HG03342 (cell line): ENCODE data around the gene EZH1.

Source experiments
- ATAC-seq: cut with Tn5 transposase; IDR thresholded peaks from one replicate; pipeline ENCODE4 v1.9.1; 2021; ENCODE audit warnings: mild to moderate bottlenecking, moderate library complexity; ENCODE audit not compliant: unreplicated experiment

EZH1 gene

DNA sequence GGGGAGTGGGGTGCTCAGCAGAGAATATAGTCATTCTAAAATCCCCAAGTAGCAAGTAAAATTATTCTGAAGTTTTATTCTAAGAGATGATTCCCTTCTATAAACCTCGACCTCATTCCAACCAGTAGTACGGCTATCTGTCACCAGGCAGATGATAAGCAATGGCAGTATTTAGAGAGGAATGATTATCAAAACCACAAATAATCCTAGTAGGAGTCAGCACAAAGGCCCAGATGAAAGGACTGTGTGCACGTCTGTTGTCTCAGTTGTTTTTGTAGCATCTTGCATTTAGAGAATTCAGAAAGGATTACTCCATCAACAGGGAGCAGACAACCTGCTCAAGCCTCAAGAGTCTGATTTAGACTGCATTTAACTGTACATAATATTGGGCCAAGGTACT lies 21.2 kb downstream of the EZH1 start:
- ATAC-seq = no peak

DNA sequence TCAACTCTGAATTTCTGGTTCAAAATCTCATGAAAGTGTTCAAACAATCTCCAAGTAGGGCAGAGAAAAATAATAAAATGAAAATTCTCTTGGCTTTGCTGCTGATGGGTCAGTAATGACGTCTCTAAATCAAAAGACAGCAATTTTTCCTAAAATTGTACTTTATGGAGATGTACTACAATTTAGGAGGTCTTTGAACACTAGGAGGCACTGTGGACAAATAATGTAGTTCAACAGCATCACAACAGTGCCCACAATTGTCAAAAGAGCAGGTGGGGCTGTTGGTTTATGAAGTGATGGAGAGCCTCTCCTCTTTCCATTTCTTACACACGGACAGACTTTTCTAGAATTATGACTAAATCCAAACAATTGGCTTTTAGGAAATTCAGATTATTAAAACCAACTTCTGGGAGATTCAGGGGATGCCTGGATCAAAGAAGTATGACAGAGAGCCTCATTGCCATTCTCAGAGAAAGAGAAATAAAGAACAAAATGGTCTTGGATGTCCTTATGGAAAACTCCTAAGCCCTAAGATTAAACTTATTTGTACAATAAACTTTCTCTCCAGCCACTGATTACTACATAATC lies 23.8 kb downstream of the EZH1 start:
- no peak for ATAC-seq

DNA sequence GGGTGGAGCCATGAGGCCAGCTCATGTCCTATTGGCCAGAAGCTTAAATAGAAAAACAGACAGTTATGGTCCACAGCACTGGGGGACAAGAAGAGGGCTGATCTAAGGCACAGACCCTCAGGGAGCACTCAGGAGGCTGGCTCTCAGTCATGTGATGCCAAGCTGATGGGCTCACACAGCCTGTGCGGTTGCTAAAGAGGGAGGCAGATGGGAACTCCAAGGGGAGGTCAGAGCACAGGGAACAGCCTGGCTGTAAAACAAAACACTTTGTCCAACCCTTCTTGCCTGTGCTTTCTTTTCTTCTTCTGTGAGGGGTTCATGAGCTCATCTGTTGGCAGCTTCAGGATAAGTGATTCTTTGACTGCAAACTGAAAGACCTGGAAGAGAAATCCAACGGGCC lies 35.3 kb downstream of the EZH1 start:
- ATAC-seq = no peak

DNA sequence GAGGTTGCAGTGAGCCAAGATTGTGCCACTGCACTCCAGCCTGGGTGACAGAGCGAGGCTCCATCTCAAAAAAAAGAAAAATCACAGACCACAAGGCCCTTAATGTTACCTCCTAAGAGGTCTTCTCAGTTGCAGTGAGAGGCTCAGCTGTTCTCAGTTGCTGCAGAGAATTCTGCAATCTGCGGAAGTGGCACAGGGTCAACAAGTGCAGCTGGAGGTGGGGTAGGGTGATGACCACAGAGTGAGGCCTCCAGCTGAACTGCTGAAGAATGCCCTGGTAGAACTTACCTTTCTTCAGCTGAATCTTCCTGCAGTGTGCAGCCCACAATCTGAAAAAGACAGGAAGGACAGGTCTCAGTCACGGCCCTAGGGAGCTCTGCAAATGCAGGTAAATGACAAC lies 36.3 kb downstream of the EZH1 start:
- ATAC-seq = no peak

DNA sequence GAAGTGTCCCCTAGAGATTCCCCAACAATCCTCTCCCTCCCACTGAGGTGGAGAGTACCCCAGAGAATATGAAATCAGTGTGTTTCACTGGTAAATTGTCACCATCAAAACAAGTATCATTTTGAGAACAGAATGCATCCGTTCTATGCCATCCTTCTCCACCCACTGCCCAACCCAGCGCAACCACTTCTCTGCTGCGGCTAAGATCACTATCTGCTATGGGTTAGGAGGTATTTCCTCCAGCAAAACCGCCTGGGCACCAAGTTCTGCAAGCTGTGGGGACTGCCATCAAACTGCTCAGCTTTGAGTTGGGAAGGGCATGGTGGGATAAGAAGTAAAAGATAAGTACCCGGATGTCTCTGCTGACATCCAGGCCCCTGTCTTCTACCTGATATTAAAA lies 38.1 kb downstream of the EZH1 start:
- no peak for ATAC-seq

DNA sequence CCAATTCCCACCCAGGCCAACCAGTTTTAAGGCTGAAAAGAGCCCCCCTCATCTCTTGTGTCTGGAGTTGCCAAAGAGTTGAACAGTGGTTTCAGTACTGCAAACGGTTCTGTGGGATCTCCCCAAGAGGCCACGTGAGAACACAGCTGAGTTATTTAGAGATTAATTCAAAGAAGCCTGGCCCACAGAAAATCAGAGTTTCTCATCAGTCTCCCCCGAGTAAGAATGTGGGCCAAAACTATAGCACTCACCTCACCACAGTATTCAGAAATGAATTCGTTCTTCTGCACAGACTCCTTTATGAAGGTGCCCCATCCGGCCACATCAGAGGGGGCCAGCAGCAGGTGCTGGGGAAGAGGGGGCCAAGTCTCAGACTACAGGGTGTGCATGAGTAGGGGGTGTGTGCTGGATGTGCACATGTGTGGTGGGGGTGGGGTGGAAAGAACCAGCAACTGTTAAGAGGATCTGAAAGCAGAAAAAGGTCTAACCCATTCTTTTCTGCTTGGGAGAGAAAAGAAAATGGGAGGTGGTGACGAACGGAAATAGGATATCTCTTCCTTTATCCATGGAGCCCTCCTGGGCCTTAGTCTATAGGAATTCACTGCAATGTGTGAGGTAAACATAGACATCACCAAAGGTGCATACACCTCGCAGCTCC lies 39.9 kb downstream of the EZH1 start:
- ATAC-seq = peak; percentile 62

DNA sequence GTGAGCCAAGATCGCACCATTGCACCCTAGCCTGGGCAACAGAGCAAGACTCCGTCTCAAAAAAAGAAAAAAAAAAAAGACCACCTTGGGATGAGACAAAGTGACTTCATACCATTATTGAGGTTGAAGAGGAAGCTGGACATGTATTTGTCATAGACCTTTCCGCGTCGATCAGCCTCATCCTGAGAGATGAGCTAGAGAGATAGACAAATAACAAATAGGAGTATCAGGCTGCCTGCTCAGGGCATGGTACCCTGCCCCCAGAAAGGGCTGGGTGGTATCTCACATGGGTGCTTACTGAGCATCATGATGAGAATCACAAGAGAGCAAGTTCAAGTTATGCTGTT lies 40.4 kb downstream of the EZH1 start:
- ATAC-seq = peak; percentile 21

DNA sequence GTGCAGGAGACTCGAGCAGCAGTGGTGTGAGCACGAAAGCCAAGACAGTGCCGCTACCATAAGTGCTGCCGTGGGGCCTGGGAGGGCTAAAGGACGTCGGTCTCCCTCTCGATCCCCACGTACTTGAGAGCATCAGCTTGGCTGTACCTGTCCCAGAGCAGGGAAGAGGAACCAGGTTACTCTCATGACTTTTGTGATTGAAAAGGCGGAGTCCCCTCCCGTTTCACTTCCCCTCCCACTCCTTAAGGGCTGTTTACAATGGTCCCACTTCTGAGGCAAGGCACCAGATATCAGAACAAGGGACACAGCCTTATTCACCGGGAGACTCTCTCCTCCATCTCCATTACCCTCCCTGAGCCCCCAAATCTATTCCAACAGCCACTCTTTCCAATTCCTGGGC lies 42.4 kb downstream of the EZH1 start:
- no peak for ATAC-seq

DNA sequence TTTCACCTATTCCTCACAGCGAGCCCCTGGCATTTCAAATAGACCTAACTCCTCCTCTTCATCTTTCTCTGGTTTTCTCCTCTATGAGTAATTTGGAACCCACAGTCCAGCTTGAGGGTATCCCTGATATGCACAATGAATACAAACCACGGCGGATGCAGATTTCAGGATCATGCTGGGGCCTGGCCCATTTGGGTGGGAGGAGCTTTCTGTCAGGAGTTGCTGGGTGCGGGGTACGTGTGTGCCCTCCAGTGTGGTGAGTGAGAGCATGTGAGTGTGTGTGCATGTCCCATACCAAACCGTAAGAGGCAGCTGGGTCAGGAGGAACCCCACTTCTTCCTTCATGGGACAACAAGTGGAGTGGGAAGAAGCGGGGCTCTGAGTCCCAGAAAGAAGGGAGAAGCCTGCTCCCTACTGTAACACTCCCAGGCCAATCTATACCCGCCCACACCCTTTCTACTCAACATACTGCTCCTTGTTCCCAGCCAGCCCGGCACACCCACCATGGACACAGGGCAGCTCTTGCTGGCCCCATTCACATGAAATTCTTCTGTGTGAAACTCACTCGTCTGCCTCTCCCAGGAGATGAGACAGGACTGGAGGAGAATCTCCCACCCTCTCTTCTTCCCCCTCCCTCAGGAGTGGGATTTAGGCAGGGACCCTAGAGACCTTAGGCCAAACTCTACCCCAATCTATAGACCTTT lies 44.1 kb downstream of the EZH1 start:
- ATAC-seq = no peak

DNA sequence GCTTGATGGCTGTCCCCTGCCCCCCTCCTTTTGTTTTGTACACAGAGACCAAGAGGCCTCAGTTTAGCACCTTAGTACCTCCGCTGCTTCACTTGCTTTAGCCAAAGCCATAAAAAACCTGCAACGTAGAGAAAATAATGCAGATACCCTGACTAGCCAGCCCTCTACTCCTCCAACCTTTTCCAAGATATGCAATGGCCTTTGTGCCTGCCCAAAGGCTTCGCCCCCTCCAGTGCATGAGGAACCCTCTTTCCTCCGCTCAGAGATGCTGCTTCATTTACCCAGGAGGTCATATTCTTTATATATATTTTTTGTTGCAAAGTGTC lies 45.5 kb downstream of the EZH1 start:
- ATAC-seq = no peak

DNA sequence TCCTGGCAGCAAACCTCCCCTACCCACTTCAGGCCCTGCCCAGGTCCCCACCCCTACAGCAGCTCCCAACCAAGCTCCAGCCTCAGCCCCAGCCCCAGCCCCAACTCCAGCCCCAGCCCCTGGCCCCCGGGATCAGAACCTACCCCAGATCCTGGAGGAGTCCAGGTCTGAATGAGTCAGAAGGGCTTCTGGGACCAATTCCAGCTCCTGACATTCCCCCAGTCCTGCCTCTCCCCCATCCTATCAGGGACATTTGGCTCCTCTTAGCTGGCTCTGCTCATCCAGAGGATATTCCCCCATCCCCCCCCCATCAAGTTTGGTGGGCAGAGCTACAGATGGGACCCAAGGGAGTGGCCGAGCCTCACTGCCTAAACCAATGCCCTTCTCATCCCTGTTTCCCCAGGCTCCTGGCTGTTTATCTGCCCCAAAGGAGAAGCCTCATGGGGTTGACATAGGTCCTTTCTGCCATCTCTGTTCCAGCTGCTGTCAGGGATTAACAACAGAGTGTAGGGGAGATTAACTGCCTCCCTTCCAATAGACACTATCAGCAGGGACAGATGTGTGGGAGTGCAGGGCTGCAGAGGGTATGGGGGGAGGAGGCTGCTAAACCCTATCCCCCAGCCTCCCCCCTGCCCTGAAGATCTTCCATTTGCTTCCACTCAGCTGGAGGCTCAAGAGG lies 46.0 kb downstream of the EZH1 start:
- ATAC-seq = no peak

DNA sequence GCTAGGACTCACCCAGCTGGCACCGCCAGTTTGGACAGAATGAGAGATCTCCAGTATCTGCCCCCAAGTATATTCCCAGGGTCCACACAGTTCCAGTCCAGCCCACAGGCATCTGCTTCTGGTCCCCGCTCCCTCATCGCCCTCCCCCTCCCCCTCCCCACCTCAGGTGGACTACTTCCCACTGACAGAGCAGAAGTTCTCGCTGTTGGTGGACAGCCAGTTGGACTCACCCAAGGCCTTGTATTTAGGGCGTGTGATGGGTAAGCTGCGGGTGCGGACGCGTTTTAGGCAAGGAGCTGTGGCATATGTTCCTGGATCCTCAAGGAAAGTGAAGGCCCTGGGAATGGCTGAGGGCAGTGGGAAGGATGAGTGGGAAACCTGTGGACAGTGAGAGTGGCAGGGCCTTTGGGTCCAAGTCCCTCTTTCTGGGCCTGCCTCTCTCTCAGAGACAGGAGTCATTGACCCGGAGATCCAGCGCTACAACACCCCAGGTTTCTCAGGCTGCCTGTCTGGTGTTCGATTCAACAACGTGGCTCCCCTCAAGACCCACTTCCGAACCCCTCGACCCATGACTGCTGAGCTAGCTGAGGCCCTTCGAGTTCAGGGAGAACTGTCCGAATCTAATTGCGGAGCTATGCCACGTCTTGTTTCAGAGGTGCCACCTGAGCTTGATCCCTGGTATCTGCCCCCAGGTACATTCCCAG lies 47.6 kb downstream of the EZH1 start:
- no peak for ATAC-seq

DNA sequence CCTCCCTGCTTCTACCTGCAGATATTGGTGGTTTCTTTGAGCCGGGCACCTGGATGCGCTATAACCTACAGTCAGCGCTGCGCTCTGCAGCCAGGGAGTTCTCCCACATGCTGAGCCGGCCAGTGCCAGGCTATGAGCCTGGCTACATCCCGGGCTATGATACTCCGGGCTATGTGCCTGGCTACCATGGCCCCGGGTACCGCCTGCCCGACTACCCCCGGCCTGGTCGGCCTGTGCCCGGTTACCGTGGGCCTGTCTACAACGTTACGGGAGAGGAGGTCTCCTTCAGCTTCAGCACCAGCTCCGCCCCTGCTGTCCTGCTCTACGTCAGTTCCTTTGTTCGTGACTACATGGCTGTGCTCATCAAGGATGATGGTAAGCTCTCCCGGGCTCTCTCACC lies 49.3 kb downstream of the EZH1 start:
- ATAC-seq = no peak

DNA sequence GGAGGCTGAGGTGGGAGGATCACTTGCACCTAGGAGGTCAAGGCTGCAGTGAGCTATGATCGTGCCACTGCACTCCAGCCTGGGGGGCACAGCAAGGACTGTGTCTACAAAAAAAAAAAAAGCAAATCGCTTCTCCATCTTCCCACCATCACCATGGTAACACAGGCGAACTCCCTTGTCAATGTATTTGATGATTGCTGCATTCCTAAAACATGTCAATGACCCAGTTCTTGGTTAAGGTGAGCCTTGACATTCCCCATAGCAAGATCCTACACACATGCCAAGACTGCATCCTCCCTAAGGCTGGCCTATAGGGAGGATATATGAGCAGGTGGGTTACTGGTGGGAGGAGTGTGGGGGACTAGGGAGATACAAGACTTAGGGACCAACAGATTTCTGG lies 50.3 kb downstream of the EZH1 start:
- ATAC-seq = no peak

DNA sequence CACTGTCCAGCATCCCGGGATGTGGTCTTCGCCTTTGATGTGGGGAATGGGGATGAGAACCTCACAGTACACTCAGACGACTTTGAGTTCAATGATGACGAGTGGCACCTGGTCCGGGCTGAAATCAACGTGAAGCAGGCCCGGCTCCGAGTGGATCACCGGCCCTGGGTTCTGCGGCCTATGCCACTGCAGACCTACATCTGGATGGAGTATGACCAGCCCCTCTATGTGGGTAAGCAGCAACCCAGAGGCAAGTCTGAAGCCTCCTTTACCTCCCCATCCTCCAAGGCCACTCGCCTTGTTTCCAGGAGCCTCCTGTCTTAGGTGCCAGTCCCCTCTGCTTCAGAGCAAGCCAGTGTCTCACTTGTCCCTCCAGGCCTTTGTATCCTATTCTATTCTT lies 52.4 kb downstream of the EZH1 start:
- no peak for ATAC-seq

DNA sequence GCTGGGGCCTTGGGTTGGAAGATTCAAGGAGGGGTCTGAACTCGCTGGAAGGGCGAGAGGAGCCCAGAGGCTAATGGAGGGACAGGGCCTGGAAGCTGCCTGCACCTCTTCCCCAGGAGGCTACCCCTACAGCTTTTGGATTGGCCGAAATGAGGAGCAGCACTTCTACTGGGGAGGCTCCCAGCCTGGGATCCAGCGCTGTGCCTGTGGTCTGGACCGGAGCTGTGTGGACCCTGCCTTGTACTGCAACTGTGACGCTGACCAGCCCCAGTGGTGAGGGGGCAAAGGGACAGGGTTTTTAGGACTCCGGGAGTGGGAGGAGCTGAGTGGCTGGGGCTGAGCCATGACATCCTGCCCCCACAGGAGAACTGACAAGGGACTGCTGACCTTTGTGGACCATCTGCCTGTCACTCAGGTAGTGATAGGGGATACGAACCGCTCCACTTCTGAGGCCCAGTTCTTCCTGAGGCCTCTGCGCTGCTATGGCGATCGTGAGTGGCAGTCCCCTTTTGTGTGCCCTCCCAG lies 53.8 kb downstream of the EZH1 start:
- no peak for ATAC-seq

DNA sequence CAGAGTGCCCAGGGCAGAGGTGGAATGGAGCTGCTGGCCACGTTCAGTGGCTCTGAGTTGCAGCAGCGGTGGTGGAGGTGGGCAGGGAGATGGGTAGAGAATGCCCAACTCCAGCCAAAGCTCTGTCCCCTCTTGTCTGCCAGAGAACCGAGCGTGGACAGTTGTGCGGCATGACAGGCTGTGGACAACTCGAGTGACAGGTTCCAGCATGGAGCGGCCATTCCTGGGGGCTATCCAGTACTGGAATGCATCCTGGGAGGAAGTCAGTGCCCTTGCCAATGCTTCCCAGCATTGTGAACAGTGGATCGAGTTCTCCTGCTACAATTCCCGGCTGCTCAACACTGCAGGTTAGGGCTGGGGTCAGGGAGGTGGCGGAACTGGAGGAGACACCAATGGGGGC lies 54.2 kb downstream of the EZH1 start:
- ATAC-seq = no peak

DNA sequence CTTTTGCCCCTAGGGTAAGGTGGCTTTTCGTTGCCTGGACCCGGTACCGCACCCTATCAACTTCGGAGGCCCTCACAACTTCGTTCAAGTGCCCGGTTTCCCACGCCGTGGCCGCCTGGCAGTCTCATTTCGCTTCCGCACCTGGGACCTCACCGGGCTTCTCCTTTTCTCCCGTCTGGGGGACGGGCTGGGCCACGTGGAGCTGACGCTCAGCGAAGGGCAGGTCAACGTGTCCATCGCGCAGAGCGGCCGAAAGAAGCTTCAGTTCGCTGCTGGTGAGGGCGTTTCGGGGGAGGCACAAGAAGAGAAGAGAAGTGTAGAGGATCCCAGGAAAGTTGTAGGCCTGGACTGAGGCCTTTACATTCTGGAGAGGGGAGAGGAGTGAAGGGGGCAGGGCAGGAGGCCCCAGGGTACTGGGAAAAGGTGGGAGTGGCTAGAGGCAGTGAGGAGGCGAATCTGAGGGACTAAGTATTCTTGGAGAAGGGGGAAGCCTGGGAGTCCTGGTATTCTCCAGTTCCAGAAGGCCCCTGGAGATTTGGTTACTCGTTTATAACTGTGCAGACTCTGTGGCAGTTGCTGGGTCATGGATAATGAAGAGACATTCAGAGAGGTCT lies 57.0 kb downstream of the EZH1 start:
- no peak for ATAC-seq

DNA sequence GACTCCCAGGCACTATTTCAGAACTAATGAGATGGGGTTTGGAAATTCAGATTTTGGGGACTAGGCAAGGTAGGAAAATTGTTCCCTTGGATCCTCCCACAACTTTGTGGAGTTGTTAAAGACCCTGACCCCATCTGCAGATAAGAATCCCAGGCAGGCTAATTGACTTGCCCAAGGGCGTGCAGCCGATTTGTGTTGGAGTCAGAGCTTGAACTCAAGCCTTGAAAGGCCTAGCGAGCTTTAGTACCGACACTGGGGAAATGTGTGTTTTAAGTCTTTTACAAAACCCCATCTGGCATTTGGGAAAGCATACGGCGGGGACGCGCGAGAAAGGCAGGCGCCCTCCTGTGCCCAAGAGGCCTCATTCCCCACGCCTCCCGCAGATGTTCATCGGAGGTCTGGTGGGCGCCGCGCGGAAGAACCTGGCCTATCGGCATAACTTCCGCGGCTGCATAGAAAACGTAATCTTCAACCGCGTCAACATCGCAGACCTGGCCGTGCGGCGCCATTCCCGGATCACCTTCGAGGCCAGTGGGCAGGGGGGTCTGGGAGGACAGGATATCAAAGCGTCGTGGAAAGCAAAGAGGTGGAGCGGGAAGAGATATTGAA lies 58.2 kb downstream of the EZH1 start:
- no peak for ATAC-seq

DNA sequence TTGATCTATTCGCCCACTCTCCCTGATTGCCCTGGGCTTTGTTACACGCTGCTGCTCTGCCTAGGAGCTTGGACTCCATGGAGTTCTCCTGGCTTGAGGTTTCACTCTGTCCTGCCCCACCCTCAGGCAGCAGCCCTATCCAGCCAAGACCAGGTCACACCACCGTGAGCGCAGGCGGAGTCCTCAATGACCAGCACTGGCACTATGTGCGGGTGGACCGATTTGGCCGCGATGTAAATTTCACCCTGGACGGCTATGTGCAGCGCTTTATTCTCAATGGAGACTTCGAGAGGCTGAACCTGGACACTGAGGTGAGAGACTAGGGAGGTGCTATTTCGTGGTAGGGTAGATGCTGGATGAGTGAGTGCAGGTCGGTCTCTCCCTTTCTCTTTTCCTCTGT lies 59.0 kb downstream of the EZH1 start:
- no peak for ATAC-seq
